Activated CD4-positive, alpha-beta T cell treated with anti-CD3 and anti-CD28 coated beads for 1 hour (primary cell): ENCODE results near the gene ABCG1.

Source experiments
- DNase-seq: peaks from one replicate; pipeline ENCODE4 v3.0.0-alpha.2; 2020

ABCG1 gene

DNA sequence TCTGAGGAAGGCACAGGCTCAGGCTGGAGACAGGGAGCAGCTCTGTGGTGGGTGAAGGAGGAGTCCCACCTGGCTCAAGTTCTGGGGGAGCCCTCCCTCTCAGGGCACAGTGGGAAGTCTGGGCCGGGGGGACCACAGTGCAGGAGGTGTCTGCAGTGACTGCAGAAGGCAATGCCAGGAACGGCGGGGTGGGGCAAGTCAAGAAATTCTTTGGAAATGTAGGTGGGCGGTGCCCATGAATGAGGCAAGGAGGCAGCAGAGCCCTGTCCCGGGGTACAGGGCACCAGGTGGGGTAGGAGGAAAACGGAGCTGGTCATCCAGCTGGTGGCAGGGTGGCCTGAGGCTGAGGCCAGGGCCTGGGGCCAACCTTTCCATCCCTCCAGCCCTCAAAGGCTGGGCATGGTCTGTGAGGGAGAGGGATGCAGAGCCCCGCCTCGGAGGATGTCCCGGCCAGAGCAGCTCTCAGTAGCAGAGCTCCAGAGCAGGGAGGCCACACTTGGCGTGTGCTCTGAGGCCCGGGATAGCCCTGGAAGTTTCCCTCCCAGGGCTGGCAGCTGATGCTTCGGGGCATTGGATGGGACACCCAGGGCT, 91.6 kb downstream of the ABCG1 start:
- no peak for DNase-seq

DNA sequence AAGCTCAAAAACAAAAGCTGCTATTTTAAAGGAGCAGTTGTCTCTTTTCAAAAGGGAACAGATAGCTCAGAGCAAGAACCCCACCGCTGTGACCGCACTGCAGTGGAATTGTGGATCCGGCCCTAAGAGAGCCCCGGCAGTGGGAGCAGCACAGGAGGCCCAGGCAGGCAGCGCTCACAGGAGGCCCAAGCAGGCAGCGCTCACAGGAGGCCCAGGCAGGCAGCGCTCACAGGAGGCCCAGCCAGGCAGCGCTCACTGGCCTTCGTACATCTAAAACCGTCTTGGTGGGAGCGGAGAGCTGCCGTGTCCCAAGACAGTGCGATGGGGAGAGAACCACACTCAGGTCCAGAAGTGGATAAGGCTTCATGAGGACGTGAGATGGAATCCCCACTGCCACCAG, 92.2 kb downstream of the ABCG1 start:
- no peak for DNase-seq

DNA sequence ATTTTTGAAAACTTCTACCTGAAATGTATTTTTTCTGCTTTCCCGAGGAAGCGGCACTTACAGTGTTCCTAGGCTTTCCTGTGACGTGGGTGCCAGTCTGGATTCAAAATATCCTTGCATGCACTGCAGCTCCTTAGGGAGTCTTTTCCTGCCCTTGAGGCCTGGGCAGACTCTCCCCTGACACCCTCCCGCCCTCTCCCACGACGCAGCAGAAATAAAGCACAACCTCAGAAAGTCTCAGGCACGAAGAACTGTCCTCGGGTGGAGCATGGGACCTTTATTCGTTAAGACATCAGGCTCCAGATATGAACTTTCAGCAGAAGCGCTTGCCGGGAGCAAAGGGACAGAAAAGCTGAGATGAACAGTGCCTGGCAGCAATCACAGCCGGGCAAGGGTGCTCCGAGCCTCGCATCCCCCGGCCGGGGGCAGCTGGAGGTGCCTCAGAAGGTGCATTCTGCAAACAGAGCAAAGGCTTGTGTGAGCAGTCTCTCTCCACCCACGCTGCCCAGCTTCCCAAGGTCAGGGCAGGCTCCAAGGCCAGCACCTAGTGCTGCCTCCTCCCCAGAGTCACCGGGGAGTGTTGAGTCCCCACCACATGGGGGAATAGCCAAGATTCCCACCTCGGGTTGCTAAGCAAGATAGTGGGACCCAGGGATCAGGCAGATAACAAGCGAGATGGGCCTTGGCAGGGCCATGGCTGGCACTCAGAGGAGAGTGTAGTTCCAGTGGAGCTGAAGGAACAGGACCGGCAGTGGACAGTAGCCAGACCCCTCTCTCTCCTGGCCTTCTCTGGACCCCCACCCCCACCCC, 93.1 kb downstream of the ABCG1 start:
- no peak for DNase-seq

DNA sequence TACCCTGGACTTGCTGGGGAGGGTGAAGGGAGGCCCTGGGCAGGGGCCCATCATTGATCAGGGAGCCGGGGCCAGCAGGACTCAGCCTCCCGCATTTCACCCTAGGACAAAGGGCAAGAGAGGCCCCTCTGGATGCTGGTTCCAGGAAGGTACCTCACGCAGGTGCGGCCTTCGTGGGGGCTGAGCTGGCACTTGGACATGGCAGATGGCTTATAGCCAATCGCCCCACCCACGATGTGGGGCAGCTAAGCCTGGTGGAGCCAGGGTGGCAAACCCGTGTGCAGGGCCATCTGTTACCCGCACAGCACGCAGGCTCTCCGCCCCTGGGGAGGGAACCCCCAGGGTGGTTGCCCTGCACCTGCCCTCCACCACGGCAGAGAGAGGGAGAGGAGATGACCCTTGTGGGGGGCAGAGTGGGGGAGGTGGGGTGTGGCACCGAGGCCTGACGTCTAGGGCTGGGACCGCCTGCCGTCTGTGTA, 93.7 kb downstream of the ABCG1 start:
- DNase-seq: no peak

DNA sequence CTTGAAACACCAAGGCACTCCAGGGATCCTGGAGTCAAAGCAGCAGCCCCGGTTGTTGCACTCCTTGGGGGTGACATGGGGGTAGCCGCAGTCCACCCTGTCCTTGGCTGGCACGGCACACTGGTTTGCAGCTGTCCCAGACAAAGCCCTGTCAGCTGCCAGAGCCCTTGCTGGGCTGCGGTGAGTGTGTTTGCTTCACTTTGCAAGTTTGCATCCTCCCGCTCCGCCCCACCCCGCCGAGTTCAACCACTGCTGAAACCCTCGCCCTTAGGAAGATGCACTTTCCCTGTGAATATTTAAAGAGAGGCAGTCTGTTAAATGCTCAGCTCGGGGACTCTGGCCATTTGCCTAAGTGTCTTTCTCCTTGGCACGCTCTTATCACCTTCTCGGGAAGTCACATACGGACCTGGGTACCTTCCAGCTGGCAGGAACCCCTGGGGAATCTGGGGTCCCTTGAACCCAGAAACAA, 94.6 kb downstream of the ABCG1 start:
- no peak for DNase-seq

DNA sequence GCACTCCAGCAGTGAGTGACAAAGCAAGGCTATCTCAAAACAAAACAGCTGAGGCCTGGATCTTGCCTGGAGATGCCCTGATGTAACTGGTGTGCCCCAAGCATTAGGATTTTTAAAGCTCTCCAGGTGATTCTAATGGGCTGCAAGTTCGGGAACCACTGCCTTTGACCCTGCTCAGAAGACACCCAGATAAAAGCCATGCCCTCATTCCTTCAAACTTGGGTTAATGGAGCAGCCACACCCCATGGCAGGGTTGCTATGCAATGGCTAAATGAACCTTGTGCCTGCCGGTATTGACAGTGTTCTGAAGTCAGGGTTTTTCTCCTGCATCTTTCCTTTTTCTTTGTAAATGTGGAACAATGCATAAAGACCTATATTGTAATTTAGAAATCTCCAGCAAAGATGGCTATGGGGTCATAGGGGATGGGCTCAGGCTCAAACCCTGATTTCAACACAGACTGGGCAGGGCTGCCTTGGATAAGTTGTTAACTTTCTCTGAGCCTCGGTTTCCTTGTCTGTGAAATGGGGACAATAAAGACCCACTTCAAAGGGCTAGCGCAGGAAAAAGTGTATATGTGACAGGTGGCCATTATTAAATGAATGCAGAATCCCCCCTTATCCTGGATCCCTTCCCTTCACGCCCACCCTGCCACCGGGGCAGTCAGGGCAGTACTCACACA, 95.8 kb downstream of the ABCG1 start:
- DNase-seq: no peak

DNA sequence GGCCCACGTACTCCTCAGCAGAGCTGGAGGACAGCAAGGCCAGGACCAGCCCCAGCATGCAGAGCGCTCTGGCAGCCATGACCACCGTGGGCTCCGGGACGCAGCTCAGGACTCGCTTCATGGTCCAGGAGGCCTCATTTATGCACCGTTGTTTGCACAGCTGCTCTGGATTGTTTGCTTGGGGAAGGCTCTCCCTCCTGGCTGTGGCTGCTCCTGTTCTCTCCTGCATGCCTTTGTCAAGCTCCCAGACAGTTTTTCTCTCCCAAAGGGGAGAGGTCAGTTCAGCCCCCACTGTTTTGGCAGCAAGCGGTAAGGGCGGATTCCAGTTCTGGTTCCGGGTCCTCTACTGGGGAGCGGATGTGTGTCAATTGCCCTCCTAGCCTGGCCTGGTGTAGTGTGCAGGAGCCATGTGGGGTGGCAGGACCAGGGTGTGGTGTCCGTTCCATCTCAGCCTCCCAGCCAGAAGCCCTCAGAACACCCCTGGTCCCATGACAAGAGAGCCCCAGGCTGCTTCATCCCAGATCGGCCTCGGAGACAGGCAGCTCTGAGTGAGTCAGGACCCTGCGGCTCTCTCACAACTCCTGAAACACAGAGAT, 96.5 kb downstream of the ABCG1 start, which contains the start of gene TFF3:
Gene TFF3, minus strand, starts transcription at position 114 of the 596 bp plus-strand sequence. Its CDS starts 35 bp downstream, at position 79.
- no peak for DNase-seq

DNA sequence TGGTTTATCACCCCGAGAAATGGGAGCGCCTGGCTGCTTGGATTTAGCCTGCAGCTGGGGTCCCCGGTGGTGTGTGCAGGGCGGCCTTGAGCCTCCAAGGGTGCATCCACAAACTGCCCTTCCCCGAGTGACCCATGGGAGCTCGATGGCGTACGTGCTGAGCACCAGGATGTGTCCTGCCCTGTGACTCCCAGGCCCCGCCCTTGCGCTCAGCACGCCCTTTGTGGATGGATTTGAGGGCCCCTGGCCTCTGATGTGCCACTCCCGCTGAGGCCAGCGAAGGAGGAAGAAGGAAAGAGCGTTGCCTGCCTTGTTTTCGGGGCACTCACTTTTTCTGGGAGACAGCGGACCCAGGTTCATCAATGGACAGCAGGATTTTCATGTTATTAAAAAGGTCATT, 98.0 kb downstream of the ABCG1 start:
- no peak for DNase-seq

DNA sequence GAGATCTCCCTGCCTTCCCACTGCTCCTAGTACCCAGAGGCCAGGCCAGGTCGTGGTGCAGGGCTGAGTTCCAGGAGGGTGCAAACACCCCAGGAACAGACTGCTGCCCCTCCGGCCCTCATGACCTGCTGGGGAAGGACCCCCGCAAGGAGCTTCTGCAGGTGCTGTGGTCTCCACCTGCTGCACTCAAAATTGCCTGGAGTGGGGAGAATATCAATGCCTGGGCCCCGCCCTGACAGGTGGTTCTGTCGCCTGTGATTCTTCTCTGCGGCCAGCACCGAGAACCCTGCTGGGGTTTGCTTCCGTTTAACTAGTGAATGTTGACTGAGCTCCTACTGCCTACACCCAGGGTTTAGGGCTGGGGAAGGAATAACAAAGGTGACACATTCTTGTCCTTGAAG, 98.4 kb downstream of the ABCG1 start:
- no peak for DNase-seq

DNA sequence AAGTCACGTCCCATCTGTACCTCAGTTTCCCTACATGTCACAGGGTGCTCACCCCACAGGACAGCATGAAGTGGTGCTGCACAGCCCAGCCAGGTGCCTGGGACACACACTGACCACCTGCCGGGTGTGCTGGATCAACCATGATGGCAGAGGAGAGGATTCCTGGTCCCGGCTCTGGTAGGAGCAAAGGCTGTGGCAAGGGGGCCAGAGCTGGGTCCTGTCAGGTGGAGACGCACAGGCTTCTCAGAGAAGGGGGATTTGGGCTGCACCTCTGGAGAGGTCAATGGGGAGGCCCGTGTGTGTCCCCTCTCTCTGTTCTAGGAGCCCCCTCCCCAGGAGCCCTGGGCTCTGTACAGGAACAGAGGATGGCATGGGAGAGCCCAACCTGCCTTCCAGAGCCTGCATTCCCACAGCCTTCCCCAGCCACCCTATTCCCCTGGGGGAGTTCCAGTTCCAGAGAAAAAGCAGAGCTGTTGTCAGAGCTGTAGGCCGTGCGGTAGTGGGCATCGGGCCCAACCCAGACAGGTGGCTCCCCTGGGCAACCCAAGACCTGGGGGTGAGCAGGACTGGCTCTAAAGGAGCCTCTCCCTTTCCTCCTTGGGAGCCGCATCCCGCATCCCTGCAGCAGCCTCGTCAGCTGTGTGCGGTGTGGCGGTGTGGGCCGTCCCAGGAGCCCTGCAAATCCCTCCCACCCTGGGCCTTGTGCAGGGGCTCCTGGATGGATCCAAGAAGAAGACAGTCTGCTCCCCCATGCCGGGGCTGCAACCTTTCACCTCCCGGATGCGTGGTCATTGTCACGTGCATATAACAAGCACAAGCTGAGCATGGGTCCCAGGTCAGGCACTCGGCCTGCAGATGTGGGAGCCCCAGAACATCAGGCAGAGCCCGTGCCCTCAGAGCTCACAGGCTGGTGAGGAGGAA, 99.1 kb downstream of the ABCG1 start:
- no peak for DNase-seq

DNA sequence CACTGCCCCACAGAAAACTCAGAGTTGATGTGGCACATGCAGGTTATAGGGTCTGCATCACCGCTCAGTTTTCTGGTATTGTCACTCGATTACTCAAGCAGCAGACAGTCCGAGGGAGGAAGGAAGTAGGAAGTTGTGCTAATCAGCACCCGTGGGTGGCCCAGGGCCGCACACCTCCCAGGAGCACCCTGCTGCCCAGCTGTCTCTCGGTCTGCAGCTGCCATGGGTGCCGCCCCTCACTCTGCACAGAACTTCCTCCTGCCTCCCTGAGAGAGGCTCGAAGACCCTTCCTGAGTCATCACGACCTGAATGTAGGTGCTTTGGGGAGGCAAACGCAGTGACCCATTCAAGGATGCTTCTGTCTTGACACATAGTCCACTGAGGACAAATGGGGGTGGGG, 100.4 kb downstream of the ABCG1 start:
- DNase-seq: no peak

DNA sequence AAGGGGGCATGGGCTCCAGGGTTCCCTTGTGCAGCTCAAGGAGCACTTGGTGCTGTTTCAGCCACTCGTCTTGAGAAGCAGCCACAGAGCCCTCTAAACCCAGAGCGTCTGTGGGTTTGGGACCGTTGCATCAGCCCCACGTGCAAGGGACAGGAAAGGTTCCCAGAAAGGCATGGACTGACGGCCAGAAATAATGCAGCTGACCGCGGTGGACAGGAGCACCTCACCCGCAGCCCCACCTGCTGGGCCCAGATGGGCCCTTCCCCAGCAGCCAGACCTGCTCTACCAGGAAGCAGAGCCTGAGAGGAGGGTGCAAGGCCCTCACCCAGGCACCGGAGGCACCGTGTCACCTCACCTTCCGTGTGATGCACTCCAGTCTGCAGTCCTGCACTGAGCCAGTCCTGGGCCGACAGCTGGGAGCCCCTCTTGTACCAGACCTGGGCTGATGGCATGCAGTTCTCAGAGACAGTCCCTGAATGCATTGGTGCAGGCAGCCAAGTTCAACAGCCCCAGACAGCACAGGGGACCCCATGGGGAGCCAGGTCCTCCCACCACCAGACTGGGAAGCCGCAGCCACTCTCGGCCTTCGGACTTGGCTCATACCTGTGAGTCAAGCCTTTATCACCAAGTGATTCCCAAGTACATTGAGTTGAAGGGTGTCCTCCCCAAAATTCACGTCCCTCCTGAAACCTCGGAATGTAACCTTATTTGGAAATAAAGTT, 101.1 kb downstream of the ABCG1 start:
- no peak for DNase-seq

DNA sequence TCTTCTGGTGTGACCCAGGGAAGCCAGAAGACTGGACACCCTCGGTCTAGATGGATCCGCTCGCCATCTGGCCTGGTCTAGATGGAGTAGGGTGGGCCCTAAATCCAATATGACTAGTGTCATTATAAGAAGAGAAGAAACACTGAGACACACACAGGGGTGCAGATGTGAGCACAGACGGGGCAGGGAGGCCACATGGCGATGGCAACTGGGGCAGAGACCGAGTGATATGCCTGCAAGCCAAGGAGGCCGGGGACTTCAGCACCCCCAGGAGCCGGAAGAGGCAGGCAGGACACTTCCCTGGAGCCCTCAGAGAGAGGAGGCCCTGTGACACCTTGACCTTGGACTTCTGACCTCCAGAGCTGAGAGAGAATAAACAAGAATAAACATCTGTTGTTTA, 101.9 kb downstream of the ABCG1 start:
- DNase-seq: no peak

DNA sequence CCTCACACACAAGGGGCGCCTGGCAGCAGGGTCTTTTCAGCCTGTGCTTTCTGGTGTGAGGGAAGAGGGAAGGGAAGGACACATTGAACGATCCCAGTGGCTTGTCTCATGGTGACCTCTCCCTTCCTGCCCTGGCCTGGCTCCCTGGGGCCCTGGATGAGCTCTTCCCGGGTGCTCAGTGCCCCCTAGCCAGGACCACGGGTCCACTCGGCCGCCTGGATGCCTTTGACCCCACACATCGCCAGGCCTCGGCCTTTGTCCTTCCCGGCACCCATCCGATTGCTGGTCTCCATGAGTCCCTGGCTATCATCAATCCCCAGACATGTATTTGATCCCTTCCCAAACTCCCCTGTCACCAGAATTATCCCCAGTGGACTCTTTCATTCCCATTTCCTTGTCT, 102.3 kb downstream of the ABCG1 start:
- no peak for DNase-seq

DNA sequence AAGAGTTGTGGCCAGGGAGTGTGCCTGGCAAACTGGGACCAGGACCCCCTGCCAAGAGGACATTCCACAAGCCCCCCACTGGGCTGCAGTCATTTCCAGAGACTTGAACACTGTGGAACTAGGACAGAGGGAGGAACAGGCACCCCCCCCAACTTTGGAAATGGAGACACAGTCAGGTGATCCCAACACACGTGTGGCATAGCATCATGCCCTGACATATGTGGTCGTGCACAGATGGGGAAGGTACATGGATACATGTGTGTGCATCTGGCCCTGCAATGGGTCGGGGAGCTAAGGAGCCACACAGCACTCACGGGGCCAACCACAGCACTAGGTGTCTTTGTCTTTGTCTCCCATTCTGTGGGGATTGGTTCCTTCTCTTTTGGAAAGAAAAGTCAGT, 102.9 kb downstream of the ABCG1 start:
- no peak for DNase-seq

DNA sequence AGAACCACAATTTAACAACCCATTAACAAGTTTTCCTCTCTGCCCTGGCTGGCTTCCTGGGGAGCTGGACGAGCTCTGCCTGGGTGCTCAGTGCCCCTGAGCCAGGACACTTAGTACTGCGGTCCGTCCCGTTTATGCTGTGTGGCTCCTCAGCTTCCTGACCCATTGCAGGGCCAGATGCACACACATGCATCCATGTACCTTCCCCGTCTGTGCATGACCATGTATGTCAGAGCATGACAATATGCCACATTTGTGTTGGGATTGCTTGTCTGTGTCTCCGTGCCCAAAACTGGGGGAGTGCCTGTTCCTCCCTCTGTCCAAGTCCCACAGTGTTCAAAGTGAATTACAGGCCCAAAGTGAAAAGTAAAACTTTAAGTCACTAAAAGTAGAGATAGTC, 106.0 kb downstream of the ABCG1 start:
- DNase-seq: no peak

DNA sequence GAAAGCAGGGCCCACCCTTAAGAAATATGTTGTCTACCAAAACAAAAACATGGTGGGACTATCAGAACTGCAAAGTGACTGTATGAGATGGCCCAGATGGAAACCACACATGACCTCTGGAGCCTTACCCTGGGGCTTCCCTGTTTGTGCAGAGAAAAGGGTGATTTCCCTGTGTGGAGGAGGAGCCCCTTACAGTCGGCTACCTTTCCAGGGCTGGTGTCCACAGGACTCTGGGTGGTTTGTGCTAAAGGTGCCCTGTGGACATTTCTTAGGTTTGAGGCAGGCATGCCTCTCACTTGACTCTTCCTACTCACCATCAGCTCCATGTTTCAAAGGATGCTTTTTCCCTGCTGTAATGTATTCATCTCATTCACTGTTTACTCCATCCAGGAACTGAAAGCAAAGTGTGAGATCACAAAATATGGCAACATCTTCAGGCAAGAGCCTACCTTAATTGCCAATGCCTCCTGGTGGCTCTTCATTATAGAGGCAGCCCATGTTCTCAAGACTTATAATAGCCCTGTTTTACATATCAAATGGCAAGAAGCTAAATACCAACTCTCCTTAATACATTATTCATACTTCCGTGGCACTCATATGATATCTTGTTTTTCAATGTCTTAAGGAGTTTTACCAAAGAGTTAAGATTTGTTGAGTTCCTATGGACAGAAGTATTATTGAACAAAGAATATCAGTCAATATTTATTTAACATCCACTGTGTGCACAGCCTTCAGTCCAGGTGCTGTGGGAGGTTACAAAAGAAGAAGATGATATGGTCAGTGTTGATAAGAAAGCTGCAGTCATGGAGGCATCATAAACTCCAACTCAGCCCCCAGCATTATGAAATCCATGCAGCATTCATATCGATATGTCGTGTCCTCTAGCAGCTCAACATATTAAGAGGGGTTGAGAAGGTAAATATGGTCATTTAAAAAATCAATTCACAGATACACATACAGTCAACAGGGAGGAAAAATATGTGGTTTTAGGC, 111.7 kb downstream of the ABCG1 start:
- no peak for DNase-seq

DNA sequence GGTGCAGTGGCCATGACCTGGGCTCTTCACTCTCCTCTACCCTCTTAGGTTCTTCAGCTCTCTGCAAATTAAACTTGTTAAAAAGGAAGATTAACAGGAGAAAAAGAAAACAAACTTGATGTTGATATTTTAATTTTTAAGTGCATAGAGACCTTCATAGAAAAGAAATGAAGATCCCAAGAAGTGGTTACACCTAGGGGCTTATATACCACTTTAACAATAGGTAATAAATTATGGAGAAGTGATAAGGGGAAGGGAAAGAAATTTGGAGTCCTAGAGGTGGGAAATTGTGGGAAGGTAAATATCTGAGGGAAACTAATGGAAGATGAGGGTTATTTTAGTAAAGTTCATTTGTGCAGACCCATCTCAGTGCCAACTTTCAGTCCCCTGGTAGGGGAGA, 112.7 kb downstream of the ABCG1 start:
- DNase-seq: no peak

DNA sequence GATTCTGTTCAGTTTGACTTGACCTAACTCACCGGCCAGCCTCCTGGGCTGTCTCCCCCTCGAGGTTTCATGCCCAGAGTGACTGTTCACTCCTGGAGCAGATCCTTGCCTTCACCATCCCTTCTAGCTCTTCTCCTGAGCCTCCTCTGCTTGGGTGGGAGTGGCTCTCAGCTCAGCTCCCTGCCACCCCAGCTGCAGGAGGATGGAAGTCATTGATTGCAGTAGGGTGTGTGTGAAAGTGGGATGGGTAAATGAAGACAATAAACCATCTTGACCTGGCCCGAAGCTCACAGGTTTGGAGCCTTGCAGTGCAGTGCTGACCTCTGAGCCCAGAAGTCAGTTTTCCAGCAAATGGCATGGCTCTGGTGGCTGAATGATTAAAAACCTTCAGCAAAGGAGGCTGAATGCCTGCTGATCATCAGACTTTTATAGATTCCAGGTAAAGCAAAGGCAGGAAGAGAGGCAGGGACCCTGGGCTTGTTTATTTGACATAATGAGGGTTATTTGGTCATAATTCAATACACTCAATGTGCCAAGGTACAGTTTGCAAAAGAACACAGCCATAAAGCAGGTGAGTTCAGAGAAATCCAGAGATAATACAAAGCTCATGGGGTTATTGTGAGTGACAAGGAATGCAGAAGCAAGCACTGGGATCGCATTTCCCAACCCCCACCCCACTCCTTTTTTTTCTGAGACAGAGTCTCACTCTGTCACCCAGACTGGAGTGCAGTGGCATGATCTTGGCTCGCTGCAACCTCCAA, 113.8 kb downstream of the ABCG1 start:
- no peak for DNase-seq

DNA sequence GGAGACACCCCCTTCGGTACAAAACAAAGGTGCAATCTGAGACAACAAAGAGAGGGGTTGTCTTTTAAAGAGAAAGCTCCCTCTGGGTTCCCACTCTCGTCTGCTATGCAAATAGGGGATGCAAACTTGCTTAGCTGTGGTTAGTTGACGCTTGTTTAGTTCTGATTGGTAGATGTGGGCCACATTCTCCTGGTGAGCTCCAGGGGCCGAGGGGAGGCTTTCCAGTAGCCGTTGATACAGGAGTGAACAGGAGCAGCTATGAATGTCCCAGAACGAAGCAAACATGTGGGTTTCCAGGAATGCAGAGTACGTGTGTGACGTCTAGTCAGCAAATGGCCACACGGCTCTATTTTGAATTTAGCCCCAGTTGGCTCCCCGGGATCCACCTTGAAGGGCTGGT, 117.1 kb downstream of the ABCG1 start:
- DNase-seq: no peak
